GM19023 (cell line): ENCODE data around the gene CBY1.
"Not testable (repeated sequence)": the region's sequence is repeated elsewhere in the genome, so short reads cannot be mapped to it uniquely, and the experiment has no call there.

ENCODE experiments used
- ATAC-seq: cut with Tn5 transposase; IDR thresholded peaks from one replicate; pipeline ENCODE4 v1.9.1; 2021; ENCODE audit warnings: mild to moderate bottlenecking, moderate library complexity; ENCODE audit not compliant: unreplicated experiment

CBY1 gene

GRCh38 chr22:38656256-38657044 is at the start of gene CBY1, which contains the start of gene FAM227A:
CBY1 (plus strand) TSS chr22:38656638; CDS start chr22:38668055, 11,417 bp downstream.
FAM227A (minus strand) TSS chr22:38656392; CDS start chr22:38650168, 6,224 bp downstream.
- ATAC-seq: peak; percentile 80

GRCh38 chr22:38607680-38608079 is 48.8 kb upstream of the CBY1 start:
- ATAC-seq: no peak

DNA sequence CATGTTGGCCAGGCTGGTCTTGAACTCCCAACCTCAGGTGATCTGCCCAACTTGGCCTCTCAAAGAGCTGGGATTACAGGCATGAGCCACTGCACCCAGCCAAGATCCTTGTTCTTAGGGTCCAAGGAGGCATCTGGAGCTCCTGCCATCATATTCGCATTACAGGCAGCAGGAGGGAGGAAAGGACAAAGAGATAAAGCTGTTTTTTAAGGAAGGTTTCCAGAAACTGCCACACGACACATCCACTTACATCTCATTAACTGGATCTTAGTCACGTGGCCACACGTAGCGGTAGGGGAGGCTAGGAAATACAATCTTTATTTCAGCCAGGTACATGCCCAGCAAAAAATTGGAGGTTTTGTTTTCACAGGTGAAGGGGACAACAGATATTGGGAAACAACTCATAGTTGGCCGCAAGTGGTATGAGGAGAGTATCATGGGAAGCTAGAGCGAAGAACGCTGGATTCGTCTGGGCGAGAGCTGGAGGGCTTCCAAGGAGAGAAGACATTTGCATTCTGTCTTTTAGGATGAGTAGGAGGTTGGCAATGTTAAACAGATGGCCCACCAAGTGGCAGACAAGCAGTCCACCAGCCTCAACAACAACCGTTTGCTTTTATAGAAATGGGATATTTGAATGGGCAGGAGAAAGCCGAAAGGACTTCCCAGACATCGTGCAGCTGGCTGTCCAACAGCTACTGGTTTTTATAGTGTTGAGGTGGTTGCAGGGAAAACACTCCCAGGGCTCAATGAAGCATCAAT is 47.3 kb upstream of the CBY1 start:
- ATAC-seq: no peak

DNA sequence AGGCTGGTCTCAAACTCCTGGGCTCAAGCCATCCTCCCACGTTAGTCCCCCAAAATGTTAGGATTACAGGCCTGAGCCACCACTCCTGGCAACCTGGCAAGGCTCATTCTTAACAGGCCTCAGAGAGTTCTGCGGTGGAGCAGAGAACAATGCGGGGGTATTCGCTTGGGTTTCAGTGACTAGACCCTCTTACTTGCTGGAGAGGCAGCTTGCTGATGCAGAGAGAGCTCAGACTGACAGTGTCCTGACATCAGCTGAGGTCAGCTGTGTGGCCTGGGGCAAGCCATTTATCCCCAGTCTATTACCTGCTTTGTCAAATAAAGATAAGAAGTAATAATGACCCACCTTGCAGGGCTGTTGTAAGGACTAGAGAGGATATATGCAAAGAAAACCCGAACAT is 46.2 kb upstream of the CBY1 start:
- ATAC-seq: no peak

GRCh38 chr22:38611559-38611958 is 44.9 kb upstream of the CBY1 start:
- ATAC-seq: no peak

GRCh38 chr22:38612217-38613006 is 44.0 kb upstream of the CBY1 start:
- no peak for ATAC-seq

DNA sequence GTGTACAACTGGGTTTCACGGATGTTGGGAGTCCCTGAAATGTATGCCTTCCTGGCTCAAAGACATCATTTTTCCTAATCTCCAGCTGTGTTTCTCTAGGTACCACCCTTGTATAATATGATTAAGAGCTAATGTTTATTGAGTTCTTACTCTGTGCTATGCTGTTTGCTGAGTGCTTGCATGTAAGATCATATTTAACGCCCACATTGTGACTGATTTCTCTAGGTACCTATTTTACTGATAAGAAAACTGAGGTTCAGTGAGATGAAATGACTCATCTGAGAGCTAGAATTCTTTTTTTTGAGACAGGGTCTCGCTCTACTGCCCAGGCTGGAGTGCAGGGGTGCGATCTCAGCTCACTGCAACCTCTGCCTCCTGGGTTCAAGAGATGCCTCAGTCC is 42.9 kb upstream of the CBY1 start:
- ATAC-seq: no peak

DNA sequence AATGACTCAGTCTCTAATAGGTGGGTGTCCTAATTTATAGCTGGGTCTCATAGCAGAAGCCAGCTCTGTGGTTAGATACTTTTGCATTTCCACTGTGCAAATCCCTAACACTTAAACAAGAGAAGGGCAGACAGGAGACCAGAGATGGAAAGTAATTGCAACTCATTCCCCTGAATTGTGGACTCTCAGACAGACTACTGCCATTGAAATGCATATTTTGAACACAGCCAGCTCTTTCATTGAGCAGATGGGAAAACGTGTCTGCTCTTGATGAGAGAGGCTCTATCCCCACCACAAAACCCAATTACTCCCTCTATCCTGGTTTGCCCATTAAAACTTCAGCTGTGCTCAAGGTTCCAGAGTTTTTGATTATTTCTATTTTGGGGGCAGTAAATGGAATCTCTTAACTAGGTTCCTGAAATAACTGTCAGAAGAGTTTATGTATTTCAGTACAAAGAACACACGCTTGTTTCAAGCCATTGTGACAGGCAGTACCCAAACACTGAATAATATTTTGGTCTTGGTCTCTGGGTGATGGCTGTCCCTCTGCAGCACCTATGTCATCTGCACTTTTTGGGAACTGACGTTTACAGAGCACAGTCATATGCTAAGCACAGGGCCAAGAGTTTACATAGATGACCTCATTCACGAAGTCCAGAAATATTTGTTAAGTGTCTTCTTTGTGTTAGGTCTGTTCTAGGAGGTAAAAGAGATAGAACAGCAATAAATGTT is 41.9 kb upstream of the CBY1 start:
- ATAC-seq: no peak

- ATAC-seq: not testable (repeated sequence)
Measured at GRCh38 chr22:38615064-38615405, 41.4 kb upstream of the CBY1 start.

DNA sequence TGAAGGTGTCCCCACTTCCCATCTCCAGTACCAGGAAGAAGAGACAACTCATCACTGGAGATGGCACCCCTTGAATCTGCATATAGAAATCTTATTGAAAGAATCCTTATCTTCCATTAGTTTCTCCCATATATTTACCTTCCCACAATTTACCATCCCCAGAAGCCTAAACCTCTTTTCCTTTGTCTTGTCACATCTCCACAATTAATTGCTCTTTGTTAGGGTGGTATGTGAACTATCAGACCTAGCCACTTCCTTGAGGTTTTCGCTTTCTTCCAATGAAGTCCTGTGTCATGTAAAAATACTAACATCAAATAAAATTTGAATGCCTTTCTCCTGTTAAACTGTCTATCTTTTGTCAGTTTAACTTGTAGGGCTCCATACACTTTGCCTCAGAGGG is 38.2 kb upstream of the CBY1 start:
- no peak for ATAC-seq

- no peak for ATAC-seq
Measured at GRCh38 chr22:38618682-38619081, 37.8 kb upstream of the CBY1 start.

- no peak for ATAC-seq
Measured at GRCh38 chr22:38623351-38623750, 33.1 kb upstream of the CBY1 start.

DNA sequence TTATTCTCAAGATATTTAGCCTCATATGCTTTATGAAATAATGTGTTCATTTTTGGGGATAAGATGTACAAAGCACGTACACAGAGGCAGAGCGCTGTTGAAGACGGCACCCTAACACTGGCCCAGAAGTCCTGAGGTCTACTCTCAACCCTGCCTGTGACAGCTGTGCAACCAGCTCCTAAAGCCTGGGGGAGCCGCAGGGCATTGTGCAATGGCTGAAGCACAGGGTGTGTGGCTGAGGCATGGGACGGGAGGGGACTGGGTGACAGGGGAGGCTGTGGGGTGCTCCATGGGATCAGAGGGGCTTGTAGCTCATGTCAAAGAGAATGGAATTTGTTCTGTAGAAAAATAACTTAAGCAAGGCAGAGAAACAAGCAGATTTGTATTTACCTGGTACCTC is 28.0 kb upstream of the CBY1 start:
- ATAC-seq: no peak

DNA sequence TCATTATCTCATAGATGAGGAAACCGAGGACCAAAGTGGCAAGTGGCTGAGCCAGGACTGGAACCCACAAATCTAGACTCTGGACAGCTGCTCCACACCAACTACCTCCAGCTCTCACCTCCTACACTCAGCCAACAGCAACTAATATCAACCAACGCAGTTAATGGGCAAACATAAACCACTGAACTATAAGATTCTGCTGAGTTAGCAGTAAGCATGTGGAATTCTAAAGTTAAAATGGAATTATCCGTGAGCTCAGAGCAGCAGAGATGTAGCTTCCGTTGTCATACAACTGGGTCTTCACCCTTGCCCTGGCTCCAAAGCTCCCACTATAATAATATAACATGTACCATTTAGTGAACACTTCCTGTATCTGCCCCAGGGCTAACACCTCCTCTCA is 27.3 kb upstream of the CBY1 start:
- no peak for ATAC-seq

- ATAC-seq: no peak
Measured at GRCh38 chr22:38631724-38632123, 24.7 kb upstream of the CBY1 start.

DNA sequence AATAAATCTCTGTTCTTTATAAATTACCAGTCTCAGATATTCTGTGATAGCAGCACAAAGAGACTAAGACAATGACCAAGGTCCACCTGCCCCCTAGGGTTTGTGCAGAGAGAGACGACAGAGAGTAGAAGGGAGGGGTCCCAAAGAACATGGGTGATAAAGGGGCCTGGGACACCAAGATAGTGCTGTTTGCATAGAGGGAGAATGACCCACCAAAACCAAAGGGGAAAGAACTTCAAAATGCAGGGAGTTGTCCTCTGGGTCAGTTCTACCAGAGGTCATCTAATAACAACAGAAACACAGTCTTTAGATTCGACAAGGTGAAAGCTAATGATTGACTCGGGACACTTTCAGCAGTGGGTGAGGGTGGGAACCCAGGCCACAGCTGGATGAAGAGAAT is 23.9 kb upstream of the CBY1 start:
- ATAC-seq: no peak

DNA sequence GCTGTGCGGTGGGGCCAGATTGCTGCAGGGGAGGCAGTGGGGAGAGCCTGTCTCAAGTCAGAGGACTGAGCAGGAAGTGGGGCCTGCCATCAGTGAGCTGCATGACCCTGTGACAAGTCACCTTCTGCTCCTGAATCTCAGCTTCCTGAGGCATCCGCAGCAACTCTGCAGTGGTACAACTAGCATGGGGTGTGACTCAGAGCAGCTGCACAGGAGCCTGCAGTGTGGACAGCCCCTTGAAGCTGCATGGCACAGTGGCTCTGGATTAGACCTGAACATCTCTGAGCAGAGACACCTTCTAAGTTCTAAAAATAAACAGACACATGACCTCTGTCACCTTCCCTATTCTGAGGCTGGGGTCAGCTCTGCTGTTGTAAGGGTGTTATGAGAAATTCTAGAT is 18.2 kb upstream of the CBY1 start:
- ATAC-seq: no peak

GRCh38 chr22:38638728-38639127 is 17.7 kb upstream of the CBY1 start:
- ATAC-seq: no peak

- ATAC-seq: no peak
Measured at GRCh38 chr22:38641476-38642040, 14.9 kb upstream of the CBY1 start.

- not testable (repeated sequence) for ATAC-seq
Measured at GRCh38 chr22:38644245-38644644, 12.2 kb upstream of the CBY1 start.

DNA sequence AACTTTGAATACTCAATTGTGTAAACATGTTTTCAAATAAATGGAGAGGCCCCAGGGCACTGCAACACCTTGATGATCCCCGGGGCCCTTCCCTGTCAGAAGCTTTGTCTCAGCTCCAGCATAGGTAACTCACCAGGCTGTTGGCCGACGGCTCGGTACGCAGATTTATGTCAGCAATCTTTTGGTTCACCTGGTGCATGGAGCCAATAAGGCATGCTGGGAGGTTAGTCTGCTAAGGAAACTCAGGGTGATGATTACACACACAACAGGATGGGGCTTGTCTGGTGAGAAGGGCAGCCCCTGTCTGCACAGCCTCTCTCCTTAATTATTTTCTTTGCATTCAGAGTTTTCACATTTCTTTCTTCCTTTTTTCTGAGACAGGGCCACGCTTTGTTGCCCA is 11.0 kb upstream of the CBY1 start:
- no peak for ATAC-seq
